NB4 (cell line): Measurements from ENCODE around the gene SAMMSON.

Source experiments
- DNase-seq: peaks from one replicate; pipeline ENCODE4 v3.0.0; 2010; ENCODE audit warnings: low read depth
- H3K4me3 ChIP-seq: one replicate; pipeline ENCODE4 v1.5.1; 2011; ENCODE audit warnings: mild to moderate bottlenecking, low read depth, low read length, moderate library complexity
- CTCF ChIP-seq: IDR thresholded peaks from one replicate; pipeline ENCODE4 v1.5.1; 2012; ENCODE audit warnings: low read depth, low read length
- MAX ChIP-seq: IDR thresholded peaks from 2 replicates; pipeline ENCODE4 v1.6.1; 2011; ENCODE audit warnings: low read depth, low read length
- MYC ChIP-seq: IDR thresholded peaks from 2 replicates; pipeline ENCODE4 v1.6.1; 2011; ENCODE audit warnings: low read depth, low read length
- POLR2A ChIP-seq: IDR thresholded peaks from 2 replicates; pipeline ENCODE4 v1.6.1; 2011; ENCODE audit warnings: mild to moderate bottlenecking; ENCODE audit not compliant: insufficient read length; ENCODE audit errors: extremely low read depth

SAMMSON gene

GRCh38 chr3:70020906-70021660 lies 21.6 kb downstream of the SAMMSON start:
- H3K4me3 ChIP-seq: no peak overlapping the region
- no peak for DNase-seq
- no peak for TF ChIP-seq POLR2A
- TF ChIP-seq MYC: no peak
- TF ChIP-seq MAX: no peak
- TF ChIP-seq CTCF: no peak

GRCh38 chr3:70028361-70028760 lies 28.8 kb downstream of the SAMMSON start:
- DNase-seq: no peak
- TF ChIP-seq CTCF: no peak
- no peak for TF ChIP-seq MYC
- TF ChIP-seq MAX: no peak
- TF ChIP-seq POLR2A: no peak
- no peak overlapping the region for H3K4me3 ChIP-seq

GRCh38 chr3:70038693-70039092 lies 39.2 kb downstream of the SAMMSON start:
- no peak for DNase-seq
- no peak overlapping the region for H3K4me3 ChIP-seq
- TF ChIP-seq CTCF: no peak
- TF ChIP-seq MYC: no peak
- no peak for TF ChIP-seq POLR2A

GRCh38 chr3:70040386-70040785 lies 40.9 kb downstream of the SAMMSON start:
- no peak for DNase-seq
- TF ChIP-seq MAX (no peak), MYC (no peak), POLR2A (no peak), CTCF (no peak)
- H3K4me3 ChIP-seq: no peak overlapping the region

GRCh38 chr3:70042641-70043040 lies 43.1 kb downstream of the SAMMSON start:
- no peak for DNase-seq
- no peak overlapping the region for H3K4me3 ChIP-seq

More at GRCh38 chr3:70042641-70043040, 43.1 kb downstream of the SAMMSON start:
- TF ChIP-seq MAX: no peak
- no peak for TF ChIP-seq POLR2A
- no peak for TF ChIP-seq MYC
- TF ChIP-seq CTCF: no peak
